GM20431 (cell line): ENCODE data around the gene CPTP.

Experiments used
- in situ Hi-C: fragments of 300-500 bp; cut with MseI, MboI; formaldehyde crosslinking; loops from one replicate; pipeline ENCODE4 v1.15.0; 2020; ENCODE audit warnings: low sequenced_read_pairs; ENCODE audit not compliant: unreplicated experiment

CPTP gene

DNA sequence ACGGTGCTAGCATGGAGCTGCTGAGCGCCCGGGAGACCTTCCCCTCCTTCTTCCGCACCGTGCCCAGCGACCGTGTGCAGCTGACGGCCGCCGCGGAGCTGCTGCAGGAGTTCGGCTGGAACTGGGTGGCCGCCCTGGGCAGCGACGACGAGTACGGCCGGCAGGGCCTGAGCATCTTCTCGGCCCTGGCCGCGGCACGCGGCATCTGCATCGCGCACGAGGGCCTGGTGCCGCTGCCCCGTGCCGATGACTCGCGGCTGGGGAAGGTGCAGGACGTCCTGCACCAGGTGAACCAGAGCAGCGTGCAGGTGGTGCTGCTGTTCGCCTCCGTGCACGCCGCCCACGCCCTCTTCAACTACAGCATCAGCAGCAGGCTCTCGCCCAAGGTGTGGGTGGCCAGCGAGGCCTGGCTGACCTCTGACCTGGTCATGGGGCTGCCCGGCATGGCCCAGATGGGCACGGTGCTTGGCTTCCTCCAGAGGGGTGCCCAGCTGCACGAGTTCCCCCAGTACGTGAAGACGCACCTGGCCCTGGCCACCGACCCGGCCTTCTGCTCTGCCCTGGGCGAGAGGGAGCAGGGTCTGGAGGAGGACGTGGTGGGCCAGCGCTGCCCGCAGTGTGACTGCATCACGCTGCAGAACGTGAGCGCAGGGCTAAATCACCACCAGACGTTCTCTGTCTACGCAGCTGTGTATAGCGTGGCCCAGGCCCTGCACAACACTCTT, 7.6 kb downstream of the CPTP start:
- in situ Hi-C loops: no loop called here

DNA sequence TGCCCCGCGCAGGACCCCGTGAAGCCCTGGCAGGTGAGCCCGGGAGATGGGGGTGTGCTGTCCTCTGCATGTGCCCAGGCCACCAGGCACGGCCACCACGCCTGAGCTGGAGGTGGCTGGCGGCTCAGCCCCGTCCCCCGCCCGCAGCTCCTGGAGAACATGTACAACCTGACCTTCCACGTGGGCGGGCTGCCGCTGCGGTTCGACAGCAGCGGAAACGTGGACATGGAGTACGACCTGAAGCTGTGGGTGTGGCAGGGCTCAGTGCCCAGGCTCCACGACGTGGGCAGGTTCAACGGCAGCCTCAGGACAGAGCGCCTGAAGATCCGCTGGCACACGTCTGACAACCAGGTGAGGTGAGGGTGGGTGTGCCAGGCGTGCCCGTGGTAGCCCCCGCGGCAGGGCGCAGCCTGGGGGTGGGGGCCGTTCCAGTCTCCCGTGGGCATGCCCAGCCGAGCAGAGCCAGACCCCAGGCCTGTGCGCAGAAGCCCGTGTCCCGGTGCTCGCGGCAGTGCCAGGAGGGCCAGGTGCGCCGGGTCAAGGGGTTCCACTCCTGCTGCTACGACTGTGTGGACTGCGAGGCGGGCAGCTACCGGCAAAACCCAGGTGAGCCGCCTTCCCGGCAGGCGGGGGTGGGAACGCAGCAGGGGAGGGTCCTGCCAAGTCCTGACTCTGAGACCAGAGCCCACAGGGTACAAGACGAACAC, 8.3 kb downstream of the CPTP start:
- in situ Hi-C loops: no loop called here

DNA sequence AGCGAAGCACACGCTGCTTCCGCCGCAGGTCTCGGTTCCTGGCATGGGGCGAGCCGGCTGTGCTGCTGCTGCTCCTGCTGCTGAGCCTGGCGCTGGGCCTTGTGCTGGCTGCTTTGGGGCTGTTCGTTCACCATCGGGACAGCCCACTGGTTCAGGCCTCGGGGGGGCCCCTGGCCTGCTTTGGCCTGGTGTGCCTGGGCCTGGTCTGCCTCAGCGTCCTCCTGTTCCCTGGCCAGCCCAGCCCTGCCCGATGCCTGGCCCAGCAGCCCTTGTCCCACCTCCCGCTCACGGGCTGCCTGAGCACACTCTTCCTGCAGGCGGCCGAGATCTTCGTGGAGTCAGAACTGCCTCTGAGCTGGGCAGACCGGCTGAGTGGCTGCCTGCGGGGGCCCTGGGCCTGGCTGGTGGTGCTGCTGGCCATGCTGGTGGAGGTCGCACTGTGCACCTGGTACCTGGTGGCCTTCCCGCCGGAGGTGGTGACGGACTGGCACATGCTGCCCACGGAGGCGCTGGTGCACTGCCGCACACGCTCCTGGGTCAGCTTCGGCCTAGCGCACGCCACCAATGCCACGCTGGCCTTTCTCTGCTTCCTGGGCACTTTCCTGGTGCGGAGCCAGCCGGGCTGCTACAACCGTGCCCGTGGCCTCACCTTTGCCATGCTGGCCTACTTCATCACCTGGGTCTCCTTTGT, 9.1 kb downstream of the CPTP start:
- in situ Hi-C loops: no loop called here

DNA sequence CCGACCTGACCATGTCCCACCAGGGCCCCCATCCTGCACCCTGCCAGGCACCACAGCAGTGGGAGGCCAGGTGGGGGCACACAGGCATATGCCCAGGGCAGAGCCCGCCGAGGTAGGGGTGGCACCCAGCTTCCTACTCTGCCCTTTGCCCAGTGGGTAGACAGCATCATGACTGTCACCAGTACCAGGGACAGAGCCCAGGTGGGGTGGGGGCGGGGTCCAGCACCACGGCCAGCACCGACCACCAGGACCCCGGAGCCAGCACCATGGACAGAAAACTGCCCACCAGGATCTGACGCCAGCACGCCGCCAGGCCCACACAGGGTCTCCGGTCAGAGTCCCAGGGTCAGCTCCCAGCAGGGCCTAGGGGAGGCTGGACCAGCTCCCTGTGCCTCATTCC, 10.2 kb downstream of the CPTP start:
- in situ Hi-C loops: no loop called here

DNA sequence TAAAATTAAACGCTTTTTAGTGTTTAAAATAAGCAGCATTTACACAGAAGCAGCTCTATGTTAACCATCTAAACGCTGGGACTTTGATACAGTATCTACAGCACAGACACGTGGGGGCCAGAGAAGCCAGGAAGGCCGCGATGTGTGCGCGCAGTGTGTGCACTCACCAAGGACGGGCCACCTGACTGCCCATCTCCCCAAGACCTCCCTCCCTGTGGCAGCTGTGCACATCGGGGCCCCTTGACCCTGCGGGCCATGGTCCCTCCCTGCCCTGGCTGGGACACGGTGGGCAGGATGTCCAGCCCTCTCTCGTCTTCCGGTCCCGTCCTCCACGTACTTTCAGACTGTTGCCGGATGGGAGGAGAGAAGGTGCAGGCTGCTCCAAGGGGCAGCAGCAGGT, 10.7 kb downstream of the CPTP start:
- in situ Hi-C loops: no loop called here

DNA sequence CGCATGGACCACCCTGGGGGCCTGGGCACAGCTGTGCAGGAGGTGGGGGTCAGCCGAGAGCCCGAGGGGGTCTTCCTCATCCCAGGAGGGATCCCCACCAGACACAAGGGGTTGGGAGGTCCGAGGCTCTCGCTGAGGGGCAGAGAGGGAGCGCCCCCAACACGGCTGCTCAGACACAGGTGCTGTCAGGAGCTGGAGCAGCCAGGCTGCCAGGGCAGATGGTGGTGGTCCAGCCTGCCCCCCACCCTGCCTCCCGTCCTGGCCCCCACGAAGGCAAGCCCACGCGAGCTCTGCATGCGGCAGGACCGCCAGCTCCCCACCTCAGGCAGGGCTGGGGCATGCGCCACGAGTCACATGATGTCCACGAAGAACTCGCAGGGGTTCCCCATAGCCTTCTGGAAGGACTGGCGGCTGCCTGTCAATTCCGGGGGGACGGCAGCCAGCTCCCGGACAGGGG, 11.2 kb downstream of the CPTP start:
- in situ Hi-C loops: no loop called here

DNA sequence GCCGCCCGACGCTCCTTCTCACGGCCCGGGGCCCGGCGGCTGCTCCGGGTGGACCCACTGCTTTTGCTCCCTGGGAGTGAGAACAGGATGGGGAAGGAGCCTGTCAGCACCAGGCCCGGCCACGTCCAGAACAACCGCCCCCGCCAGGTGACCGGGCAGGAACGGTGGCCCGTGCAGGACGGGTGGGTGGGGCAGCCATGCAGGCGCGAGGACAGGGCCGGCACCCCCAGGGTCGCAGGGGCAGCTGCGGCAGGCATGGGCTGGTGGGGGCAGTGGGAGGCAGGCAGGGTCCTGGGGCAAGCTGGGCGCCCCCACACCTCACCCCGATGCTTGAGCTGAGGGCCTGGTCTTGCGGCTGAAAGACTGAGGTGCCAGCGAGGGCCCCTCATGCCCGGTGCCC, 11.8 kb downstream of the CPTP start:
- in situ Hi-C loops: no loop called here

DNA sequence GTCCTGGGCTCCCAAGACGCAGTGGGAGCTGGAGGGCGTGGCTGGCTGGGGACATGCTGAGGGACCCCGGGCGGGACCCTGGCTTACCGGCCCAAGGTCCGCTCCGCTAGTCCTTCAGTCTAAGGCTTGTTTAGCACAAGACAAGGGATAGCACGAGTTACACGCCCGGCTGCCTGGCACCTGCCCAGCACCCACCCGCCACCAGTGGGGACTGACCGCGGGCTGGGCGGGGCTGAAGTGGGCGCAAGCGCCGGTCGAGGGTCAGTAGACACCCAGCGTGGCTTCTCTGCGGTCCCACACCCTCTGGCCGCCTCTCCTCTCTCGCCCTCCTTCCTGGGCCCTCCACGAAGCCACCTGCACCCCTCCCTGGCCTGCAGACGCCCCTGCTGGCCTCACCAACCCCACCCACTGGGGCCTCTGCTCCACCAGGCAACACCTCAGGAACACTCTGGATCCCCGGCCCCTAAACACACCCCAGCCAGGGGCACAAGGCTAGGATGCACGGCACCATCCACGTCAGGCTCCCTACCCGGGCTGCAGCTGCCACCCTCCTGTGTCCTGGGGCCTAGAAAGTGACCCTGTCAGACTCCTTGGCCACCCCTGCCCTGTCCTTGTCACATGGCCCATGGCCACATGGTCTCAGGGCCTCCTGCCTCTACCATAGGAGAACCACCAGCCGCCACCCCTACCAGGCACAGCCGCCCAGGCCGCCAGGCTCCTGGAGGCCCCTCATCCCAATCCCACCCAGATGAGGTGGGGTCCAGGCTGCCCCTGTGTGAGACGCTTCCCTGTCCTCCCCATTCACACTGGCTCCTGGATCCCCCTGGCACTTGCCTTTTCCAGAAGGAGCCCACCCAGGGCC, 12.6 kb downstream of the CPTP start:
- in situ Hi-C loops: no loop called here

DNA sequence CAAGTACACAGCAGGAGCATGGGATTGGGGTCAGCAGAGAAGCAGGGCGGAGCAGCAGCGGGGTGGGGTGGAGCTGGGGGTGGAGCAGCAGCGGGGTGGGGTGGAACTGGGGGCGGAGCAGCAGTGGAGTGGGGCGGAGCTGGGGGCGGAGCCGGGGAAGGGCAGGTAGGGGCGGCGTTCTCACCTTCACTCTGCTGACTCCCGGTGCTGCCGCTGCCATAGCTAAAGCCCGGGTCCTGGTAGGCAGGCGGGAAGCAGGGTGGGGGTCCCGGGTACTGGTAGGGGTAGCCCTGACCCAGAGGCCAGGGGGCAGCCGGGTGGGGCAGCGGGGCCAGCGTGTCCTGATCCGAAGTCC, 13.2 kb downstream of the CPTP start:
- in situ Hi-C loops: no loop called here

DNA sequence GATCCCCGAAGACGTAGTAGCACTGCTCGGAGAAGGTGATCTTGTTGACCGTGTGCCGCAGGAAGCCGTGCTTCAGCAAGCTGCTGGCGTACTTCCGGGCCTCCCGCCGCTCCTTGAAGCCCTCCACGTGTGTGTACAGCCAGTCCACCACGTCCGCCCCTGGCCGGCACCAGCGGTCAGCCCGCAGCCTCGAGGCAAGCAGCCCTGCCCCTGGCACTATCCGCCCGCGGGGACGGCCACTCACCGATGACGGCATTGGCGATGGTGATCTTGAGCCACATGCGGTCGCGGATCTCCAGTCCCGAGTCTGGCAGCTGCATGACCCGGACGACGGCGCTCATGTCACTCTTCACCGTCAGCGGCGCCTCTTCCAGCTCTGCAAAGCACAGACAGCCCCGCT, 13.7 kb downstream of the CPTP start:
- in situ Hi-C loops: no loop called here

DNA sequence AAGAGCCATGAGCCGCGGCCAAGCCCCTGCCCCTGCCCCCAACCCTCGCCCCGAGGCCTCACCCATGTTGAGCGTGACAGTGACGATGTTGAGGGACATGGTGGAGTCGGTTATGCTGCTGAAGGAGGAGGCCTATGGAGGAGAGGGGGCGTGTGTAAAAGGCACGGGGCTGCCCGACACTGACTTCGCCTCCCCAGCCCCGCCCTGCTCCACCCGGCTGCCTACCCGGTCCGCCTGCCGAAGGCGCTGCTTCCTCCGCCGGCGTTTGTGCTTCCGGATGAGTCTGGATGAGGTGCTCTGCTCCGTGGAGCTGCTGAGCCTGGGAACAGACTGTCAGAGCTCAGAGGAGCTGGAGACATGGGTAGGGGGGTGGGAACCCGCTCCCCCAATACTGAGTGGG, 15.6 kb downstream of the CPTP start:
- in situ Hi-C loops: no loop called here

DNA sequence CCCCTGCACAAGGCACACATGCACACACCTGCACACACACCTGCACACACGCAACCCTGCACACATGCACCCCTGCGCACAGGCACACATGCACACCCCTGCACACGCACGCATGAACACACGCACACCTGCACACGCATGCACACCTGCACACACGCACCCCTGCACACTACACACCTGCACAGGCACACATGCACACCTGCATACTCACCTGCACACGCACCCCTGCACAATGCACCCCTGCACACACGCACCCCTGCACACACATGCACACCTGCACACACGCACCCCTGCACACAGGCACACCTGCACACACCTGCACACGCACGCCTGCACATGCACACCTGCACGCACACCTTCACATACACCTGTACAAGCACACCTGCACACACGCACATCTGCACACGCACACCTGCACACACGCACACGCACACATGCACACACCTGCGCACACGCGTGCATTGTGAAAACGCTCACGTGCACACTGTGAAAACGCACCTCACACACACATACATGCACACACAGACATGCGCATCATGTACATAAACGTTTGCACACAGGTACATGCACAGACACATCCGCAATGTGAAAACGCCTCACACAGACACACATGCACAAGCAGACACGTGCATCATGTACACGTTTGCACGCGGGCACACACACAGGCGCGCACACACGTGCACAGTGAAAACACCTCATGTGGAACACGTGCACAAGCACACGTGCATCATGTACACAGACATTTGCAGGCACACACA, 16.4 kb downstream of the CPTP start:
- in situ Hi-C loops: no loop called here

DNA sequence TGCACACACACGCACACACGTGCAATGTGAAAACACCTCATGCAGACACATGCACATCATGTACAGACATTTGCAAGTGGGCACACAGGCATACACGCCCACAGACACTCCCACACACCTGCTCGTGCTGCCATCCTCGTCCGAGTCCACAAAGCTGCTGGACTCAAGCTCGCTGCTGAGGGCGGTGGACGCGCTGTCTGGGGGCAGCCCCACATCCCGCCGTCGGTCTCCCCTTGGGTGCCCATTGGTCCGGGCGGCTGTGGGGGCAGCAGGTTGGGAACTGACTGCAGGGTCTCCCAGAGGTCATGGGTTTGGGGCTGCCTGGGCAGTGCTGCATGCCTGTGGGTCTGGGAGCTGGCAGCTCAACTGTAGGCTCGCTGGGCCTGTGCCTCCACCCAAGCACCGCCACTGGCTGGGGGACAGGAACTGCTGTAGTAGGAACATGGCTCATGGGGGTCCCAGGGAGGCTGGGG, 17.0 kb downstream of the CPTP start:
- in situ Hi-C loops: no loop called here

DNA sequence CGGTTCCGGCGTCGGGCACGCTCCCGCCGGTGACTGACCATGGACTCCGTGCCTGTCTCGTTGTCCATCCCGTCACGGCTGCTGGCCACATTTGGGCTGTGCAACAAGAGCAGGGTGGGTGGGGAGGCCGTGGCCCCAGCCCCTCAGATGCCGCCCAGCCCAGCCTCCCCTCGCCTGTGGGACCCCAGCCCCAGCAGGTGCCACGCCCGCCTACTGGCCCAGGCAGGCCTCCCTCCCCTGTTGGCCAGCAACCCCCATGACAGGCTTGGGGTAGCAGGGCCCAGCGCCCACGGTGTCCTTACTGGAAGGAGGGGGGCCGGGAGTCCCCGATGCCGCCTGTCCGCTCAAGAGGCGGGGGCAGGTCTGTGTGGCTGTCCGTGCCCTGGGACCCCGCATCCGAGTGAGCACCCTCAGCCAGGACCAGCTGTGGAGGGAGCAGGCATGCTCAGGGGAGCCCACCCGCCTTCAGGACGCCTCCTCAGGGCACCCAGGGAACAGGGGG, 17.5 kb downstream of the CPTP start:
- in situ Hi-C loops: no loop called here

DNA sequence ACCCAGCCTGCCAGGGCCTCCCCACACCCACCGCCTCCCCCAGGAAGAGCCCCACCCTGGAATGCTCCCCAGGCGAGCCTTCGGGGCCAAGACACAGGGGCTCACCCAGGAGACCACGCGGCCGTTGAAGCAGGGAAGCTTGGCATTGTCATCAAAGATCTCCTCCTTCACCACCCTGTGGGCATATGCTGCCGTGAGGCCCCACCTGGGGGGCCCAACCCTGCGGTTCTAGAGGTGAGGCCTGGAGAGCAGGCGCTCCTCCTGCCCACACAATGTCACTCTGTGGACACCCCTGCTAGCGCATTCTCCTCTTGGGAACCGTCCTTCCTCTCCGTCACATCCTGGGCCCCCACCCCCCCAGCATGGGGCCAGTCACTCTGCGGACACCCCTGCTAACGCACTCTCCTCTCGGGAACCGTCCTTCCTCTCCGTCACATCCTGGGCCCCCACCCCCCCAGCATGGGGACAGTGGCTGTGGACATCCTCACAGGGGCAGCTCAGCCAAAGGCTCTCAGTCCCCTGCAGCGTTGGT, 18.0 kb downstream of the CPTP start:
- in situ Hi-C loops: no loop called here

DNA sequence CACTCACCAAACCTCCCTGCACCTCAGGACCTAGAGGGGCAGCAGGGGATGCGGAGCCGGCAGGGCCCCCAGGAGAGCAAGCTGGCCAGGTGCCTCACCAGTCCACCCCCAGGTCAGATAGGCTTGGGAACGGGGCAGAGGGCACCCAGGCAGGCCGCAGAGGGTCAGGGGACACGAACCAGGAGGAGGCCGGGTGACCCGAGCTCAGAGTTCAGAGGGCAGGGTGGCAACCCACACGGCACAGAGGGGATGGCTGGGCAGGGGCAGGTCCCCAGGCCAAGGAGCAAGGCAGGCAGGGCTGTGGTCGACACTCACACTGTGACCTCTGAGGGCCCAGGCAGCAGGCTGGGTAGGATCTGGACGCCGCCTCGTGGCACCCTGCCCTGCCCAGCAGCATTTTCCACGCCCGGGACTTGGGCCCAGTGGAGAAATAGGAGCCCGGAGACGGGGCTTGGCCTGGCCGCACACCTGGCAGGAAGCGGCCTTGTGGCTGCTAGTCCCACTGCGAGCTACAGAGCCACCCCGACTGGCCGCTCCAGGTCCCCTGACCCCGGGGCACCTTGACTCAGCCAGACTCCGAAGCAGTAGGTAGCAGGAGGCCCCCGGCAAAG, 19.3 kb downstream of the CPTP start:
- in situ Hi-C loops: no loop called here

DNA sequence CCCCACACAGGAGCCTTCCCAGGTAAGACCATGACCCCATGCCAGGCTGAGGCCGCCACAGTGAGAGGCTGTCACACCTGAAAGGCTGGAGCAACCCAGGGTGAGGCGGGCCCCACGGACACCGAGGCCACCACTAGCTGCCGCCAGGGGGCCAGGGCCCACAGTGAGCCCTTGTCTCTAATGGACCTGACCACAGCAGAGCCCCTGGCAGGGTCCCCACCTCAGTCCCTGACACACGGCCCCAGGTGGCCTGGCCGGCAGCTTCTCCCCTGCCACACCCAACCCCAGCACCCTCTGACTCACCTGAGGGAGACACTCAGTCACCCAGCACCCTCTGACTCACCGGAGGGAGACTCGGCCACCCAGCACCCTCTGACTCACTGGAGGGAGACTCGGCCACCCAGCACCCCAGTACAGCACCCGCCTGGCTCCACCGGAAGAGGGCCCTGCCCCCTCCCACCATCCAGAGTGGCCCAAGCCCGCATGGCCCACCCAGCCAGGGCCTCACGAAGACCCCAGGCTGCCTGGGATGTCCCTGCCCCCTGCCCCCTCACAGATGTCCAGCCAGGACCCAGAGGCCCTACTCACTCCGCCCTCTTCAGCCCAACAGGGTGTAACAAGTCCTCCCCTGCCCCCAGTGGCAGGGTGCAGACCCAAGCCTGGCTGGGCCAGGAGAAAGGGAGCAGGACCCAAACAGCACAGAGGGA, 20.2 kb downstream of the CPTP start:
- in situ Hi-C loops: no loop called here

DNA sequence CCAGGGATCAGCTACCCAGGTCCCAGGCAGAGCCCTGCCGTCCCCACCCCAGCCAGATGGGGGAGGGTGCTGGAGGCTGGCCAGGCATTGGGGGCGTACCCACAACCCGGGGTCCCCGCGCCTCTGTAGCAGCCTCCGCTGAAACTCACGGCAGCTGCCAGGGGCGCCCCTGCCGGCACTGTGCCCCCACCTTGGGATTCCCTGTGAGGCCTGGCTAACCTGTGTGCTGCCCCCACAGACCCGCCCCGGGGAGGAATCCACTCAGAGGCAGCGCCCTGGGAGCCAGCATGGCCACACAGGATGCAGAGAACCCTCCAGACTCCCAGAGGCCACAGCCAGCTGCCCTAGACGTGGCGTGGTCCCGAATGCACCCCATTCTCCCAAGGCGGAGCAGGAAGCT, 20.8 kb downstream of the CPTP start:
- in situ Hi-C loops: no loop called here
